ENCODE measurements around the gene ZNF350. TPM values are rescaled to one million over a fixed set of nuclear protein-coding genes. Genes with fewer than 3 reads are reported as not detected.

The ZNF350 gene
- total and polyA plus RNA-seq, 8 donors, result 7.8 to 25.8 (median 19.2) TPM

GRCh38 chr19:52022193-52022592, 35.6 kb upstream of the ZNF350 start:
- Histone ChIP-seq H3K27ac (no peak overlapping the region), H3K9me3 (peaks cover 0 to 97% of the 10 kb centered on the region in 2 donors), H3K36me3 (peaks cover 0 to 95% of the 10 kb centered on the region in 2 donors), H3K4me1 (peaks cover 0 to 4% of the 10 kb centered on the region in 2 donors), H3K27me3 (no peaks in the 10 kb centered on the region), H3K4me3 (no peak overlapping the region)
- DNase-seq (no peak), ATAC-seq (no peak)
- TF ChIP-seq CTCF (IDR thresholded peaks at IDR 0.05), result no peak
- intact Hi-C loops (cut with DNase I), result no loop called here

GRCh38 chr19:52020506-52020905, 33.9 kb upstream of the ZNF350 start:
- peaks cover 4 to 100% of the 10 kb centered on the region in 2 donors for H3K36me3 ChIP-seq

GRCh38 chr19:52010674-52011073, 24.0 kb upstream of the ZNF350 start:
- H3K4me1 ChIP-seq, result peaks cover 4 to 11% of the 10 kb centered on the region in 2 donors
- no peak overlapping the region for H3K27ac ChIP-seq
- ATAC-seq (no peak), DNase-seq (no peak)
- intact Hi-C loops (cut with DNase I), result no loop called here
- H3K9me3 ChIP-seq, result peaks cover 0 to 56% of the 10 kb centered on the region in 2 donors
- H3K27me3 ChIP-seq, result no peaks in the 10 kb centered on the region
- H3K36me3 ChIP-seq, result peaks cover 0 to 30% of the 10 kb centered on the region in 2 donors
- no peak overlapping the region for H3K4me3 ChIP-seq
- no peak for TF ChIP-seq CTCF (IDR thresholded peaks at IDR 0.05)

More at GRCh38 chr19:52020506-52020905, 33.9 kb upstream of the ZNF350 start:
- Histone ChIP-seq H3K27ac (no peak overlapping the region), H3K9me3 (peaks cover 0 to 98% of the 10 kb centered on the region in 2 donors), H3K4me1 (no peaks in the 10 kb centered on the region), H3K4me3 (no peak overlapping the region), H3K27me3 (no peaks in the 10 kb centered on the region)
- no peak for DNase-seq
- intact Hi-C loops (cut with DNase I), result no loop called here
- ATAC-seq, result no peak
- no peak for TF ChIP-seq CTCF (IDR thresholded peaks at IDR 0.05)

- Histone ChIP-seq H3K36me3 (peaks cover 0 to 29% of the 10 kb centered on the region in 2 donors), H3K4me1 (peaks cover 4 to 11% of the 10 kb centered on the region in 2 donors), H3K9me3 (peaks cover 0 to 56% of the 10 kb centered on the region in 2 donors), H3K27me3 (no peaks in the 10 kb centered on the region), H3K27ac (peak within 1 kb of the TSS; percentile 83 to 89), H3K4me3 (peak within 1 kb of the TSS; percentile 49 to 71)
- intact Hi-C loops (cut with DNase I), result no loop called here
- DNase-seq, result peak; percentile 91 to 97 (median 95)
- TF ChIP-seq CTCF (IDR thresholded peaks at IDR 0.05), result no peak
- peak; percentile 100 for ATAC-seq
Measured at GRCh38 chr19:52007806-52008557, 21.3 kb upstream of the ZNF350 start, which contains the start of gene ZNF615. TSS of gene ZNF615 (minus strand) at chr19:52008211. CDS start at chr19:52003711, 4,500 bp downstream.

GRCh38 chr19:52007451-52007805, 20.8 kb upstream of the ZNF350 start:
- peaks cover 0 to 56% of the 10 kb centered on the region in 2 donors for H3K9me3 ChIP-seq
- peak in 1 of 4 donors; percentile 21 for DNase-seq
- TF ChIP-seq CTCF (IDR thresholded peaks at IDR 0.05), result no peak
- ATAC-seq, result peak; percentile 48
- intact Hi-C loops (cut with DNase I), result no loop called here
- H3K4me1 ChIP-seq, result peaks cover 4 to 11% of the 10 kb centered on the region in 2 donors
- H3K27me3 ChIP-seq, result no peaks in the 10 kb centered on the region
- peaks cover 0 to 29% of the 10 kb centered on the region in 2 donors for H3K36me3 ChIP-seq
- H3K4me3 ChIP-seq, result peak overlapping the region; percentile 49 to 71
- peak overlapping the region; percentile 83 to 89 for H3K27ac ChIP-seq
